Measurements from ENCODE around the gene MGAM2. TPM values are rescaled to one million over a fixed set of nuclear protein-coding genes. Genes with fewer than 3 reads are reported as not detected.

MGAM2 gene
- polyA plus RNA-seq, result 10 to 100 TPM in 1 of 4 donors, 1 to 10 TPM in 3; 2.7 to 30.2 (median 6.4) TPM
- long read RNA-seq, donor 1, partial matches to known transcripts, result 25 of 25 reads
- long read RNA-seq, donor 1, other reads (novel, unspliced or antisense), result 0 of 25 reads
- long read RNA-seq, donor 2, partial matches to known transcripts, result 10 of 10 reads
- long read RNA-seq, donor 2, other reads (novel, unspliced or antisense), result 0 of 10 reads
- long read RNA-seq, donor 3, partial matches to known transcripts, result 5 of 5 reads
- long read RNA-seq, donor 3, other reads (novel, unspliced or antisense), result 0 of 5 reads
- long read RNA-seq, donor 4, result 0 reads
- long read RNA-seq, donor 5, result 0 reads
- long read RNA-seq, donor 6, partial matches to known transcripts, result 11 of 11 reads
- long read RNA-seq, donor 6, other reads (novel, unspliced or antisense), result 0 of 11 reads
- long read RNA-seq, donor 7, result 0 reads
- long read RNA-seq, donor 8, result 0 reads
- long read RNA-seq, donor 9, result 0 reads
- long read RNA-seq, donor 10, partial matches to known transcripts, result 8 of 8 reads
- long read RNA-seq, donor 10, other reads (novel, unspliced or antisense), result 0 of 8 reads

- H3K9me3 ChIP-seq (ENCODE audit: control insufficient read depth in 2 of 2, insufficient read depth in 1 of 2, low read depth in 1 of 2, low read length in 1 of 2), result no peaks in the 10 kb centered on the region
- H3K27me3 ChIP-seq (ENCODE audit: control insufficient read depth in 3 of 3, insufficient read depth in 3 of 3, low read length in 3 of 3), result no peaks in the 10 kb centered on the region
- 14 to 48% (median 36%) methylated on average over 4 of the region's 4 CpGs for WGBS, 3 donors
- H3K4me3 ChIP-seq (ENCODE audit: low read depth in 1 of 3, low read length in 3 of 3), result peak within 1 kb of the TSS in 2 of 3 donors; percentile 41 to 83
- peaks cover 0 to 5% (median 2%) of the 10 kb centered on the region in 3 donors for H3K36me3 ChIP-seq (ENCODE audit: control insufficient read depth in 3 of 3, insufficient read depth in 2 of 3, low read depth in 1 of 3, low read length in 3 of 3)
- peak within 1 kb of the TSS; percentile 75 to 85 (median 77) for H3K27ac ChIP-seq (ENCODE audit: low read depth in 1 of 3, low read length in 2 of 3)
- DNase-seq, result peak; percentile 86 to 95
- H3K4me1 ChIP-seq (ENCODE audit: control insufficient read depth in 3 of 3, insufficient read depth in 2 of 3, low read depth in 1 of 3, low read length in 2 of 3), result peaks cover 0 to 10% (median 4%) of the 10 kb centered on the region in 3 donors
- FAIRE-seq, result peak; percentile 81
Observed at GRCh38 chr7:142111499-142111898, at the start of gene MGAM2. Gene MGAM2, plus strand, starts transcription at chr7:142111718. Its CDS starts 5,156 bp downstream, at chr7:142116874.

GRCh38 chr7:142063551-142064442 is 47.7 kb upstream of the MGAM2 start:
- H3K36me3 ChIP-seq (ENCODE audit: control insufficient read depth in 3 of 3, insufficient read depth in 2 of 3, low read depth in 1 of 3, low read length in 3 of 3), result peaks cover 0 to 23% (median 0%) of the 10 kb centered on the region in 3 donors
- no peak overlapping the region for H3K4me3 ChIP-seq (ENCODE audit: low read depth in 1 of 3, low read length in 3 of 3)
- H3K4me1 ChIP-seq (ENCODE audit: control insufficient read depth in 3 of 3, insufficient read depth in 2 of 3, low read depth in 1 of 3, low read length in 2 of 3), result peaks cover 0 to 11% (median 0%) of the 10 kb centered on the region in 3 donors
- no peaks in the 10 kb centered on the region for H3K9me3 ChIP-seq (ENCODE audit: control insufficient read depth in 2 of 2, insufficient read depth in 1 of 2, low read depth in 1 of 2, low read length in 1 of 2)
- FAIRE-seq (no peak), DNase-seq (peak; percentile 48 to 53)
- H3K27me3 ChIP-seq (ENCODE audit: control insufficient read depth in 3 of 3, insufficient read depth in 3 of 3, low read length in 3 of 3), result no peaks in the 10 kb centered on the region
- peak overlapping the region in 1 of 3 donors; percentile 50 for H3K27ac ChIP-seq (ENCODE audit: low read depth in 1 of 3, low read length in 2 of 3)
- WGBS, 3 donors, result 48 to 71% (median 66%) methylated on average over 12 of the region's 12 CpGs

DNA sequence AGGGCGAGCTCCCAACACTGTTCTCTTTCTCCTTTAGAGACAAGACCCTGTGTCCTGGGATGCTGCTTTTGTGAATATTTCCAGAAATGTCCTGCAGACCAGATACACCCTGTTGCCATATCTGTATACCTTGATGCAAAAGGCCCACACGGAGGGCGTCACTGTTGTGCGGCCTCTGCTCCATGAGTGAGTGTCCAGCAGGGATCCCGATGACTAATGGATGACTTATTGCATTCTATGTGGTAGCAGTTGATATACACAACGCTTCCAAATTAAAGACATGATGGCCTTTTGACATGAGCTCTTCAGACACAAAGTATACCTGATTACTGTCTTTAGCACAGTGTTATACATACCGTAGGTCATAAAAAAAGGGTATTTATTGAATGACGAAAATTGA is 45.0 kb upstream of the MGAM2 start:
- no peak overlapping the region for H3K4me3 ChIP-seq (ENCODE audit: low read depth in 1 of 3, low read length in 3 of 3)
- peaks cover 0 to 11% (median 0%) of the 10 kb centered on the region in 3 donors for H3K4me1 ChIP-seq (ENCODE audit: control insufficient read depth in 3 of 3, insufficient read depth in 2 of 3, low read depth in 1 of 3, low read length in 2 of 3)
- WGBS, 3 donors, result 91 to 95% (median 94%) methylated on average over 8 of the region's 8 CpGs
- H3K27ac ChIP-seq (ENCODE audit: low read depth in 1 of 3, low read length in 2 of 3), result no peak overlapping the region
- H3K9me3 ChIP-seq (ENCODE audit: control insufficient read depth in 2 of 2, insufficient read depth in 1 of 2, low read depth in 1 of 2, low read length in 1 of 2), result no peaks in the 10 kb centered on the region
- FAIRE-seq (no peak), DNase-seq (no peak)
- H3K36me3 ChIP-seq (ENCODE audit: control insufficient read depth in 3 of 3, insufficient read depth in 2 of 3, low read depth in 1 of 3, low read length in 3 of 3), result peaks cover 0 to 27% (median 0%) of the 10 kb centered on the region in 3 donors
- no peaks in the 10 kb centered on the region for H3K27me3 ChIP-seq (ENCODE audit: control insufficient read depth in 3 of 3, insufficient read depth in 3 of 3, low read length in 3 of 3)

- WGBS, 3 donors, result 92 to 97% (median 96%) methylated on average over 4 of the region's 4 CpGs
- DNase-seq (no peak), FAIRE-seq (no peak)
- Histone ChIP-seq H3K27me3 (ENCODE audit: control insufficient read depth in 3 of 3, insufficient read depth in 3 of 3, low read length in 3 of 3) (no peaks in the 10 kb centered on the region), H3K36me3 (ENCODE audit: control insufficient read depth in 3 of 3, insufficient read depth in 2 of 3, low read depth in 1 of 3, low read length in 3 of 3) (peaks cover 0 to 17% (median 0%) of the 10 kb centered on the region in 3 donors), H3K27ac (ENCODE audit: low read depth in 1 of 3, low read length in 2 of 3) (no peak overlapping the region), H3K4me3 (ENCODE audit: low read depth in 1 of 3, low read length in 3 of 3) (no peak overlapping the region), H3K9me3 (ENCODE audit: control insufficient read depth in 2 of 2, insufficient read depth in 1 of 2, low read depth in 1 of 2, low read length in 1 of 2) (no peaks in the 10 kb centered on the region), H3K4me1 (ENCODE audit: control insufficient read depth in 3 of 3, insufficient read depth in 2 of 3, low read depth in 1 of 3, low read length in 2 of 3) (no peaks in the 10 kb centered on the region)
Observed at GRCh38 chr7:142077762-142078161, 33.8 kb upstream of the MGAM2 start.

DNA sequence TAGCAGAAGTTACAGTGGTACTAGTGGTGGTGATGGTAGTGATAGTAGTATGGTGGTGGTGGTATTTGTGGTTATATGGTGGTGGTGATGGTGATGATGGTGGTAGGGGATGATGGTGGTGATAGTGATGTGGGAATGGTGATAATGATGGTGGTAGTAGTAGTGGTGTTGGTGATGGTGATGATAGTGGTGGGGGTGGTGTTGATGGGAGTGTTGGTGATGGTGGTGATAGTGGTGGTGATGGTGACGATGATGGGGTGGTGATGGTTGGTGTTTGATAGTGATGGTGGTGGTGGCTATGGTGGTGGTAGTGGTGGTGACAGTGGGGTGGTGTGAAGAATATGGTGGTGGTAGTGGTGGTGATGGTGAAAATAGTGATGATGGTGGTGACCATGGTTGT is 27.9 kb upstream of the MGAM2 start:
- DNase-seq (no peak), FAIRE-seq (no peak)
- H3K4me1 ChIP-seq (ENCODE audit: control insufficient read depth in 3 of 3, insufficient read depth in 2 of 3, low read depth in 1 of 3, low read length in 2 of 3), result no peaks in the 10 kb centered on the region
- WGBS, 3 donors, result 88 to 94% (median 94%) methylated on average over 1 of the region's 1 CpG
- no peak overlapping the region for H3K4me3 ChIP-seq (ENCODE audit: low read depth in 1 of 3, low read length in 3 of 3)
- peaks cover 0 to 21% (median 0%) of the 10 kb centered on the region in 3 donors for H3K36me3 ChIP-seq (ENCODE audit: control insufficient read depth in 3 of 3, insufficient read depth in 2 of 3, low read depth in 1 of 3, low read length in 3 of 3)
- H3K9me3 ChIP-seq (ENCODE audit: control insufficient read depth in 2 of 2, insufficient read depth in 1 of 2, low read depth in 1 of 2, low read length in 1 of 2), result no peaks in the 10 kb centered on the region
- H3K27me3 ChIP-seq (ENCODE audit: control insufficient read depth in 3 of 3, insufficient read depth in 3 of 3, low read length in 3 of 3), result no peaks in the 10 kb centered on the region
- no peak overlapping the region for H3K27ac ChIP-seq (ENCODE audit: low read depth in 1 of 3, low read length in 2 of 3)

DNA sequence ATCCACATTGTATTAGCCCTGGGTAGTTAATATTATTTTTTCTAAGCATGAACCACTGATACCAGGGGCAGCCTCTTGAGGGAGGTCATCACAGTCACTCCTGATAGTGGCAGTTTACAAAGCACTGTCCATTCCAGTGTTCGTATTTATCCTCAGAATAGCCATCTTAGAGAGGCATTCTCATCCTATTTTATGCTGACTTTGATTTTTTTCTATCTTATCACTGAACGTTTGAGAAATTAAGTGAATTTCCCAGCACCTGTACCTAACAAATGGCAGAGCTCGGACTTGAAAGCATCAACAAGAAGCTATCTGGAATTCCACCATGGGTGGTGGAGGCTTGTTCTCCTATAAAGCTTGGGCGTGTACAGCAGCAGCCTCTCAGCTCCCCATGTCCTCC is 26.1 kb upstream of the MGAM2 start:
- FAIRE-seq (no peak), DNase-seq (no peak)
- Histone ChIP-seq H3K27ac (ENCODE audit: low read depth in 1 of 3, low read length in 2 of 3) (no peak overlapping the region), H3K36me3 (ENCODE audit: control insufficient read depth in 3 of 3, insufficient read depth in 2 of 3, low read depth in 1 of 3, low read length in 3 of 3) (peaks cover 0 to 25% (median 0%) of the 10 kb centered on the region in 3 donors), H3K4me3 (ENCODE audit: low read depth in 1 of 3, low read length in 3 of 3) (no peak overlapping the region), H3K27me3 (ENCODE audit: control insufficient read depth in 3 of 3, insufficient read depth in 3 of 3, low read length in 3 of 3) (no peaks in the 10 kb centered on the region), H3K9me3 (ENCODE audit: control insufficient read depth in 2 of 2, insufficient read depth in 1 of 2, low read depth in 1 of 2, low read length in 1 of 2) (no peaks in the 10 kb centered on the region), H3K4me1 (ENCODE audit: control insufficient read depth in 3 of 3, insufficient read depth in 2 of 3, low read depth in 1 of 3, low read length in 2 of 3) (no peaks in the 10 kb centered on the region)
- WGBS, 3 donors, result 77 to 81% (median 80%) methylated on average over 4 of the region's 4 CpGs

- FAIRE-seq (no peak), DNase-seq (peak in 1 of 2 donors; percentile 62)
- H3K9me3 ChIP-seq (ENCODE audit: control insufficient read depth in 2 of 2, insufficient read depth in 1 of 2, low read depth in 1 of 2, low read length in 1 of 2), result no peaks in the 10 kb centered on the region
Observed at GRCh38 chr7:142088022-142088714, 23.4 kb upstream of the MGAM2 start.

More at GRCh38 chr7:142088022-142088714, 23.4 kb upstream of the MGAM2 start:
- no peaks in the 10 kb centered on the region for H3K4me1 ChIP-seq (ENCODE audit: control insufficient read depth in 3 of 3, insufficient read depth in 2 of 3, low read depth in 1 of 3, low read length in 2 of 3)
- H3K4me3 ChIP-seq (ENCODE audit: low read depth in 1 of 3, low read length in 3 of 3), result no peak overlapping the region
- H3K36me3 ChIP-seq (ENCODE audit: control insufficient read depth in 3 of 3, insufficient read depth in 2 of 3, low read depth in 1 of 3, low read length in 3 of 3), result peaks cover 0 to 19% (median 0%) of the 10 kb centered on the region in 3 donors
- no peaks in the 10 kb centered on the region for H3K27me3 ChIP-seq (ENCODE audit: control insufficient read depth in 3 of 3, insufficient read depth in 3 of 3, low read length in 3 of 3)
- 39 to 57% (median 54%) methylated on average over 4 of the region's 4 CpGs for WGBS, 3 donors
- H3K27ac ChIP-seq (ENCODE audit: low read depth in 1 of 3, low read length in 2 of 3), result no peak overlapping the region
